Measurements from ENCODE around the gene EN1. TPM values are rescaled to one million over a fixed set of nuclear protein-coding genes. Genes with fewer than 3 reads are reported as not detected.

Gene EN1
- total RNA-seq, 1 donor from 2014 or later: not detected

DNA sequence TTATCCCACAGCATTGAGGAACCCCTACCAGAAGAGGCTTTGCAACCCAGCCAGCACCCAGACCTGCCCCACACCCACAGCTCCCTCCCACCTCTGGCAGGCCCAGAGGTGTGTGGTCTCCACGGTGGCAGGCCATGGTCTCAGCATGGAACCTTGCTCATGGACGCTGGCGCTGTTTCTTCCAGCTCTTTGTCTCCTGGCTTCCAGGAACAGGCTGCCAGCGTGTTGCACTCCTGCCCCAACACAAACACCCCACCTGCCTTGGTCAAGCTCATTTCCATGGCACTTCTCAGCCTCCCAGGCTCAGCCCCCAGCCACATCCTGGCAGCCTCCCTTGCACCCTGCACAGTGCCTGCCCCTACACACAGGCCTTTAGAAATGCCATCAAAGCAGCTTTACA, 31.7 kb downstream of the EN1 start:
- no peak overlapping the region for H3K4me3 ChIP-seq
- H3K9me3 ChIP-seq: no peaks in the 10 kb centered on the region
- no peak overlapping the region for H3K27ac ChIP-seq
- TF ChIP-seq POLR2A (IDR thresholded peaks at IDR 0.05) (no peak), POLR2AphosphoS5 (IDR thresholded peaks at IDR 0.05; ENCODE audit: insufficient read depth in 1 of 2, low read depth in 1 of 2) (no peak), CTCF (IDR thresholded peaks at IDR 0.05) (no peak)
- DNase-seq (ENCODE audit: extremely low spot score in 2 of 2): no peak
- H3K27me3 ChIP-seq: no peaks in the 10 kb centered on the region
- H3K4me1 ChIP-seq: no peaks in the 10 kb centered on the region
- intact Hi-C loops (cut with DNase I): no loop called here
- no peaks in the 10 kb centered on the region for H3K36me3 ChIP-seq

GRCh38 chr2:118815314-118815713, 32.1 kb downstream of the EN1 start:
- DNase-seq (ENCODE audit: extremely low spot score in 2 of 2): no peak
- no peak overlapping the region for H3K4me3 ChIP-seq
- no peaks in the 10 kb centered on the region for H3K27me3 ChIP-seq
- H3K27ac ChIP-seq: no peak overlapping the region
- no peaks in the 10 kb centered on the region for H3K9me3 ChIP-seq
- intact Hi-C loops (cut with DNase I): no loop called here
- no peaks in the 10 kb centered on the region for H3K36me3 ChIP-seq
- TF ChIP-seq CTCF (IDR thresholded peaks at IDR 0.05) (no peak), POLR2A (IDR thresholded peaks at IDR 0.05) (no peak), POLR2AphosphoS5 (IDR thresholded peaks at IDR 0.05; ENCODE audit: insufficient read depth in 1 of 2, low read depth in 1 of 2) (no peak)
- no peaks in the 10 kb centered on the region for H3K4me1 ChIP-seq

GRCh38 chr2:118814368-118814767, 33.1 kb downstream of the EN1 start:
- H3K27me3 ChIP-seq: no peaks in the 10 kb centered on the region
- H3K36me3 ChIP-seq: no peaks in the 10 kb centered on the region
- no peaks in the 10 kb centered on the region for H3K9me3 ChIP-seq
- no peak for DNase-seq (ENCODE audit: extremely low spot score in 2 of 2)
- no peak overlapping the region for H3K4me3 ChIP-seq
- TF ChIP-seq CTCF (IDR thresholded peaks at IDR 0.05): no peak
- intact Hi-C loops (cut with DNase I): no loop called here
- no peak overlapping the region for H3K27ac ChIP-seq
- no peaks in the 10 kb centered on the region for H3K4me1 ChIP-seq

- no peaks in the 10 kb centered on the region for H3K9me3 ChIP-seq
- no peak overlapping the region for H3K27ac ChIP-seq
- DNase-seq (ENCODE audit: extremely low spot score in 2 of 2): no peak
- TF ChIP-seq CTCF (IDR thresholded peaks at IDR 0.05) (no peak), POLR2AphosphoS5 (IDR thresholded peaks at IDR 0.05; ENCODE audit: insufficient read depth in 1 of 2, low read depth in 1 of 2) (no peak), POLR2A (IDR thresholded peaks at IDR 0.05) (no peak)
- intact Hi-C loops (cut with DNase I): no loop called here
- H3K27me3 ChIP-seq: no peaks in the 10 kb centered on the region
- peaks cover under 1% of the 10 kb centered on the region for H3K4me1 ChIP-seq
- no peak overlapping the region for H3K4me3 ChIP-seq
- H3K36me3 ChIP-seq: no peaks in the 10 kb centered on the region
Measured at GRCh38 chr2:118813601-118814339, 33.7 kb downstream of the EN1 start.

DNA sequence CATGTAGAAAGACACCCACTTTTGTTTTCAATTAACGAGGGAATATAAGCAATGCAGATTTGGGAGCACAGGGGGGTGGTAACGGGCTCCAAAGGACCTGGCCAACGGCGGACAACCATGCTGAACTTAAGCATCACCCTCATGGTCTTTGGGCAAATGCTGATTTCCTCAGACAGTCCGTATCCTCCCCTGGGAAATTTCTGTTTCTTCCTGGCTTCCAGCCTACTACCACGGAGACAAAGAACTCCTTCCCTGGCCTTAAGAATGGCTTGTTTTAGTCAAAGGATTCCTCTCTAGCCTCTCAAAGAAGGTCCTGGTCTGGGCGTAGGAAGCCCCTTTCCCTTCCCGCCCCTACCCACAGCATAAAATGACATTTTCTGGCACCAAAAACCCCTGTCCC, 34.3 kb downstream of the EN1 start:
- H3K4me1 ChIP-seq: peaks cover 6% of the 10 kb centered on the region
- H3K36me3 ChIP-seq: no peaks in the 10 kb centered on the region
- no peaks in the 10 kb centered on the region for H3K27me3 ChIP-seq
- no peaks in the 10 kb centered on the region for H3K9me3 ChIP-seq
- TF ChIP-seq POLR2AphosphoS5 (IDR thresholded peaks at IDR 0.05; ENCODE audit: insufficient read depth in 1 of 2, low read depth in 1 of 2) (no peak), POLR2A (IDR thresholded peaks at IDR 0.05) (no peak), CTCF (IDR thresholded peaks at IDR 0.05) (no peak)
- DNase-seq (ENCODE audit: extremely low spot score in 2 of 2): no peak
- H3K4me3 ChIP-seq: no peak overlapping the region
- intact Hi-C loops (cut with DNase I): no loop called here
- no peak overlapping the region for H3K27ac ChIP-seq

All from vagina (tissue), 2 donors.